Measurements from ENCODE around the gene PNMA8C.

Gene PNMA8C

GRCh38 chr19:46413262-46414031, 15.3 kb downstream of the PNMA8C start, which contains the start of gene CCDC8 (continued):
- TF ChIP-seq BCL6B (tag by site-specific recombination; IDR thresholded peaks at IDR 0.05), result peak; percentile 72
- TF ChIP-seq ZNF549 (tag by site-specific recombination; IDR thresholded peaks at IDR 0.05), result no peak
- TF ChIP-seq ZNF433 (tag by site-specific recombination; IDR thresholded peaks at IDR 0.05; ENCODE audit: low read depth), result no peak
- TF ChIP-seq ZNF2 (tag by site-specific recombination; IDR thresholded peaks at IDR 0.05), result 0 out of 2 replicates have a peak, but pooled peaks have one; percentile 25
- no peak for TF ChIP-seq TRIM28 (IDR thresholded peaks at IDR 0.05; ENCODE audit: borderline replicate concordance, low read length)
- TF ChIP-seq ZNF24 (tag by site-specific recombination; IDR thresholded peaks at IDR 0.05), result peak; percentile 80
- no peak for TF ChIP-seq REPIN1 (tag by site-specific recombination; IDR thresholded peaks at IDR 0.05; ENCODE audit: low read depth)
- TF ChIP-seq ZNF629 (tag by site-specific recombination; IDR thresholded peaks at IDR 0.05), result peak; percentile 69; the same call in 1 of the 2 replicates
- no peak for TF ChIP-seq ZNF174 (tag by site-specific recombination; IDR thresholded peaks at IDR 0.05)
- 0 out of 2 replicates have a peak, but pooled peaks have one; percentile 29 for TF ChIP-seq ZNF239 (tag by site-specific recombination; IDR thresholded peaks at IDR 0.05)
- peak; percentile 34; the same call in 1 of the 2 replicates for TF ChIP-seq ZNF639 (tag by site-specific recombination; IDR thresholded peaks at IDR 0.05)
- TF ChIP-seq ZNF677 (tag by site-specific recombination; IDR thresholded peaks at IDR 0.05), result no peak

- H3K36me3 ChIP-seq (ENCODE audit: control insufficient read depth in 2 of 2, insufficient read depth in 1 of 2, low read length in 2 of 2), result peaks cover 0 to 24% of the 10 kb centered on the region in 2 experiments; a peak in 2 of 3 replicates
- ChIA-PET POLR2A (interaction anchor here (0.6 to 1.4 kb wide), 21 partner anchors 8 to 1115 kb away, joined by 3 to 10 read pairs (median 4); partner anchors contain the start of genes CCDC61, PPP5C and SYMPK), CTCF (interaction anchor here (0.6 to 2.5 kb wide), 3 partner anchors 11 to 242 kb away, joined by 3 to 9 read pairs (median 5); no protein-coding TSS in a partner anchor)
- H3K9me3 ChIP-seq (ENCODE audit: control insufficient read depth, insufficient read depth, low read depth, low read length), result no peaks in the 10 kb centered on the region
- no peak for TF ChIP-seq ZNF10 (tag by site-specific recombination; IDR thresholded peaks at IDR 0.05)
- peak; percentile 74 for TF ChIP-seq GLIS1 (tag by site-specific recombination; IDR thresholded peaks at IDR 0.05)
- TF ChIP-seq SCRT1 (tag by site-specific recombination; IDR thresholded peaks at IDR 0.05; ENCODE audit: borderline replicate concordance), result peak; percentile 50; the same call in 1 of the 2 replicates
- TF ChIP-seq ZNF704 (tag by site-specific recombination; IDR thresholded peaks at IDR 0.05), result no peak
- peak; percentile 22; the same call in 1 of the 2 replicates for TF ChIP-seq MZF1 (tag by site-specific recombination; IDR thresholded peaks at IDR 0.05; ENCODE audit: borderline replicate concordance)
- TF ChIP-seq PRDM10 (tag by site-specific recombination; IDR thresholded peaks at IDR 0.05), result 0 out of 2 replicates have a peak, but pooled peaks have one; percentile 3
- H3K4me3 ChIP-seq (ENCODE audit: low read depth, low read length), result peak overlapping the region; percentile 48
- peaks cover 29% of the 10 kb centered on the region for H3K4me1 ChIP-seq (ENCODE audit: control insufficient read depth, insufficient read depth, low read length)
- peak overlapping the region; percentile 88 for H3K27ac ChIP-seq (ENCODE audit: extremely low read depth, low read depth, low read length)
Measured at GRCh38 chr19:46412650-46413261, 16.0 kb downstream of the PNMA8C start.

Measured in HEK293 (cell line).